VCaP (cell line): Measurements from ENCODE around the gene PCDH9.

Source experiments
- H3K27ac ChIP-seq: fragments of 450-650 bp; 2 replicates; pipeline ENCODE4 v1.5.1; 2017
- CTCF ChIP-seq: fragments of 450-650 bp; conservative IDR thresholded peaks from 2 replicates; pipeline ENCODE4 v1.5.1; 2017; ENCODE audit warnings: mild to moderate bottlenecking, moderate library complexity

The PCDH9 gene

GRCh38 chr13:67147342-67148133, 82.6 kb downstream of the PCDH9 start:
- no peak for TF ChIP-seq CTCF
- H3K27ac ChIP-seq: no peak overlapping the region

GRCh38 chr13:67146523-67147130, 83.5 kb downstream of the PCDH9 start:
- no peak for TF ChIP-seq CTCF
- no peak overlapping the region for H3K27ac ChIP-seq

GRCh38 chr13:67145950-67146349, 84.2 kb downstream of the PCDH9 start:
- TF ChIP-seq CTCF: no peak
- no peak overlapping the region for H3K27ac ChIP-seq

GRCh38 chr13:67143544-67144115, 86.5 kb downstream of the PCDH9 start:
- no peak overlapping the region for H3K27ac ChIP-seq
- TF ChIP-seq CTCF: no peak

- TF ChIP-seq CTCF: no peak
- H3K27ac ChIP-seq: no peak overlapping the region
Observed at GRCh38 chr13:67140006-67140405, 90.1 kb downstream of the PCDH9 start.

GRCh38 chr13:67139551-67139950, 90.6 kb downstream of the PCDH9 start:
- no peak for TF ChIP-seq CTCF

GRCh38 chr13:67138970-67139369, 91.2 kb downstream of the PCDH9 start:
- no peak for TF ChIP-seq CTCF

More at GRCh38 chr13:67139551-67139950, 90.6 kb downstream of the PCDH9 start:
- H3K27ac ChIP-seq: no peak overlapping the region

More at GRCh38 chr13:67138970-67139369, 91.2 kb downstream of the PCDH9 start:
- no peak overlapping the region for H3K27ac ChIP-seq
